Stimulated activated CD4-positive, alpha-beta T cell treated with anti-CD3 and anti-CD28 coated beads, Interleukin-2, amount 100 ng/mL, for 24 hours (primary cell): ENCODE measurements around the gene ARSI.

ENCODE experiments used
- DNase-seq, 2 donors: peaks; one replicate each; pipeline ENCODE4 v3.0.0-alpha.2; 2020

ARSI gene

GRCh38 chr5:150289551-150290390 is 12.9 kb downstream of the ARSI start, which contains the start of gene CAMK2A:
Gene CAMK2A (minus strand): TSS chr5:150289773. CDS start chr5:150289625, 148 bp downstream.
- DNase-seq: no peak

- no peak for DNase-seq
These were observed 13.9 kb downstream of the ARSI start for GRCh38 chr5:150288791-150289190.

- DNase-seq: no peak
These were observed 14.3 kb downstream of the ARSI start for GRCh38 chr5:150288361-150288760.

GRCh38 chr5:150286820-150287219 is 15.9 kb downstream of the ARSI start:
- DNase-seq: no peak

GRCh38 chr5:150285114-150285513 is 17.6 kb downstream of the ARSI start:
- no peak for DNase-seq

DNA sequence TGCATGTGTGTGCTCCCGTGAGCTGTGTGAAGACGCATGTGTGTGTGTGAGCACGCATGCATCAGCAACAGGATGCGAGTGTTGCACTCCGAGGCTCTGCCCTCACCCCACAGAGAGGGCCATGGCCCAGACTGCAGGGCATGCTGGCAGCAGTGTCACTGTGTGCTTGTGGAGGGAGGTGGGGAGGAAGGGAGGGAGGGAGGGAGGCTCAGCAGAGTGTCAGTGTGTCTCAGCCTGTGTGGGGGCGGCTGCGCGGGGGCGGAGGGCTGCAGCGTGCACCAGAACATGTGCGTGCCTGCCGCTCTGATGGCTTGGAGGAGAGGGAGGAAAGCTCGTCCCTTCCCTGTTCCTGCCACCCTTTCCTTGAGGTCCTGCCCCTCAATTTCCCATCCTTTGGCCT is 18.4 kb downstream of the ARSI start:
- DNase-seq: no peak

- no peak for DNase-seq
These were observed 18.8 kb downstream of the ARSI start for GRCh38 chr5:150283904-150284303.

GRCh38 chr5:150281987-150282386 is 20.7 kb downstream of the ARSI start:
- no peak for DNase-seq

- DNase-seq: no peak
These were observed 23.2 kb downstream of the ARSI start for GRCh38 chr5:150279330-150280020.

DNA sequence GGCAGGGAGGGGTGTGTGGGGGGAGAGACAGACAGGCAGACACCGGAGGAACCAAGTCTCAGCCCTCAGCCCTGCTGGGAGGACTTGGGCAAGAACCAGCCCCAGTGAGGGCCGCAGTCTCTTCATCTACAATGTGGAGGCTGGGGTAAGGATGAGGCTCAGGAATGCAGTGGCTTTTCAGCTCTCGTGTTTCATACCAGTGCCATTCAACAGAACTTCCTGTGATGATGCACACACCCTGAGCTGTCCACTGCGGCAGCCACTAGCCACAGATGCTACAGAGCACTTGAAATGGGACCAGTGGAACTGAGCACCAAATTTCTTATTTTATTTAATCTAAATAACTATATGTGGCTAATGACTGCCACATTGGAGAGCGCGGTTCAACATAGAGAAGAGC is 23.8 kb downstream of the ARSI start:
- DNase-seq: no peak

GRCh38 chr5:150278046-150278730 is 24.5 kb downstream of the ARSI start:
- no peak for DNase-seq

DNA sequence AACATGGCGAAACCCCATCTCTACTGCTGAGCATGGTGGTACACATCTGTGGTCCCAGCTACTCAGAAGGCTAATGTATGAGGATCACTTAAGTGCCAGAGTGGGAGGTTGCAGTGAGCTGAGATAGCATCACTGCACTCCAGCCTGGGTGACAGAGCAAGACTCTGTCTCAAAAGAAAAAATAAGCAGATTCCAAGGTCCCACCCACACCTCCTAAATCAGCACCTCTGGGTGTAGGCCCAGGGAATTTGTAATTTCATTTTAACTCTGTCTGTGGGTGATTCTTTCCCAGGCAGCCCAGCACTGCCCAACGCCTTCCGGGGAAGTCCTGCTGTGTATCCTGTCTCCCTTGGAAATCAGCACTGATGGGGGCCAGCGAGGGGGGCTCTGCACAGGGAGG is 25.7 kb downstream of the ARSI start:
- DNase-seq: no peak

GRCh38 chr5:150274811-150275210 is 27.9 kb downstream of the ARSI start:
- DNase-seq: no peak

- DNase-seq: no peak
These were observed 30.2 kb downstream of the ARSI start for GRCh38 chr5:150272531-150272930.

- no peak for DNase-seq
These were observed 30.8 kb downstream of the ARSI start for GRCh38 chr5:150271923-150272322.

DNA sequence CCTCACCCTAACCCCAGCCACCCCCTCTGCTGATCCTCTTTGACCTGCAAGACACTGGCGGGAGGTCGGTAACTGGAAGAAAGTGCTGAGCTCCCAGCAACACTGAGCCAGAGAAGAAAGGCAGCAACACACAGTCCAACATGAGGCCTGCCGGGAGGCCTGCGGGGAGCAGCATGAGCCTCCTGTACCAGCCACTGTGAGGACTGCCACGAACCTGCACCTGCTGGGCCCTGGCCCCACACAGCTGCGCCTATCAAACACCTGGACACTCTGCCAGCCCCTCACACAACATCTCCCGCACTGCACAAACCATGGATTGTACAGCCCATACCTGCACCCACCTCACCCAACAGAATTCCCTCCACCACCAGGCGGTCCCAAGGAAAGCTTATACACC is 31.4 kb downstream of the ARSI start:
- DNase-seq: no peak

DNA sequence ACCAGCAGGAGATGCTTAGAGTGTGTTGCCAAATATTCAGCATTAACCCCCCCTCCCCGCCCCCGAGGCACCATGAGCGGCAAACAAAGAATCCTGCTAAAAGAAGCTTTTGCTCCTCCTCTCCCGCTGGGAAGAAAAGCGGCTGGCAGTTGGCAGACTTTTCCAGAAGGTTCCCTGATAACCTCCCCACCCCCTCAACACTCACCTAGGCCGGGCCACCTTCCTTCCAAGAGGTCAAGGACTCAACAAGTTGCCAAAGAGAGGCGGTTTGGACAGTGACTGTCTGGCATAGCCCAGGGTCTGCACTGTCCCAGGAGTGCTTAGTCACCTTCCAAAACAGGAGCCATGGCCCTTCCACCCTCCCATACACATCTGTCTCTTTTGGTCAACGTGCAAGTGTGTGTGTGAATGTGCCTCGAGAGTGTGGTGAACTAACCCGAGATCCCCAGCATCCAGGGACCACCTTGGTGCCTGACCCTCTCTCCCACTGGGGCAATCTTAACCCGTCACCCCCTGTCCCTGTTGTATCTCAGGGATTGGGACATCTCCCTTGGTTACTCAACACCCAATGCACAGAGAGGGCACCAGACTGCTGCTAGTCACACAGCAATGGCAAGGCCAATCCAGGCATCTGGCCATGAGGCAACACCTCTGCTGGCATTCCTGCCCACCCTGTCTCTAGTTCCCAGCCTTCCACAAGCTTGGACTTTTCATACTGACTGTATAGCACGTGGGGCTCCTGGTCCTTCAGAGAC is 32.0 kb downstream of the ARSI start:
- no peak for DNase-seq

DNA sequence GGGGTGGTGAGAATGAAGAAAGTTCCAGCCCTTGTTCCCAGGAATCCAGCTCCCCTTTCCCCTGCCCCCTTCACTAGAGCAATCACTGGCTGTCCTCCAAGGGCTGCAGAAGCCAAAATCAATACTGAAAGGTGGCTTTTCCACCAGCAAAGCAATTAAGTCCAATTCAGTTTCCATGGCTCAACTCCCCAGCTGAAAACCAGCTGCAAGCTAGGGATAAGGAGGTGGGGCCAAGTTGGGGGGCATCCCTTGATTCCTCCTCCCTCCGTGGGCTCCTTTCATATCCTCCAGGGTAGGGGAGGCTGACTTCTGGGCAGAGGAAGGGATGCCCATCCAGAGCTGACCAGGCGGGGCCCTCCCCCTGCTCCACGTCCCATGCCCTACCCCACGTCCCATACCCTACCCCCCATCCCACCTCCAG is 35.8 kb downstream of the ARSI start:
- DNase-seq: no peak

DNA sequence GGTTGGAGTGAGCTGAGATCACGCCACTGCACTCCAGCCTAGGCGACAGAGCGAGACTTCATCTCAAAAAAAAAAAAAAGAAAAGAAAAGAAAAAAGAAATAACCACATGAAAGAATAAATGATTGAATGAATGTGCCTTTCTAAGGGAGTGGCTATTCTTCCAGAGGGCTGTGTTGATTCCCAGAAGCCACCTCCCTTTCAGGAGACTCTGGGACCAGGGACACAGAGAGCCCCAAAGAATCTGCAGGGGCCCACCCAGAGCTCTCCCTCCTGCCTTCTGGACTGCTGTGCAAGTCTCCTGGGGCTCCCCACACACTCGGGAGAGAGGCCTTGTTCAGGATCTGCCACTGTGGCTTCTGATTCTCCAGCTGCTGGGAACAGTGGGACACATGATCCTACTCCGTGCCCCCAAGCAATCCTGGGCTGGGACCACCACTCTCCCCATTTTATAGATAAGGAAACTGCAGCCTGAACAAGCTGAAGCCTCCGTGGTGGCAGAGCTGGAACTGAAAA is 36.8 kb downstream of the ARSI start:
- DNase-seq: no peak

DNA sequence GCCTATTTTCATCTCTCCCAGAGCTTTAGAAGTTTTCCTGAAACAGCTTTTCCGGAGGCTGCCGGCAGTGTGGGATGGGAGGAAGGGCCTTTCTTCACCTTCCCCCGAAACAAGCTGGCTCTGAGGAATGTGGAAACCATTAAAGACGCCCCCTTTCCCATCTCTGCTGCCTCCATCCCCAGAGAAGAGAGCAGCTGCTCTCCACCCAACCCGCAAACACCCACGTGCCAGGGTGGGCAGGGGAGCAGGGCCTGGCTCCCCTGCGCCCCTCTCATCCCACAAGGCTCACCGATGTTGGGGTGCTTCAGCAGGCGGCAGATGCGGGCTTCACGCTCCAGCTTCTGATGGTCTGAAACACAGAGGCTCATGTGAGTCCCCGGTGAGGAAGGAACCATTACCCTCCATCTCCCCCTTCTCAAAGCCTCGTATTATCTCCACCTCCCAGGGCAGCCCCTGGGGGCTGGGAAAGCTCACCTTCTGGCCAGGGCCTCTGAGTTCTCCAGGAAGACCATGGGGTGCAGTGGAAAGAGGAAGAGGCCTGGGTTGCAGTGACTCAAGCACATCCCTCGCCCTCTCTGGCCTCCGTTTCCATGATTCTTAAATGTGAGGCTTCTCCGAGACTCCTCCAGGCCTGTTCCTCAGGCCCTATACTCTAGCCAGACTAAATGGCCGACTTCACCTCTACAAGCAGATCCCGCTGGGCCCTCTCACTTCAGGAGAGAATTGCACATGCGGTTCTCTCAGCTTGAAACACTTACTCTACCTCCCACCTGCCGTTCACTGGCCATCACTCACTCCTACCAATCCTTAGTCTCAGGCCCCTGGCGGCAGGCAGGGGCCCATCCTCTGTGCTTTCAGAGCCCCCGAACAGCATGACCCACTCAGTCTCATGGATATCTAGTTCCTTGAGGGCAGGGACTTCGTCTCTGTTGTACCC is 37.8 kb downstream of the ARSI start:
- no peak for DNase-seq

DNA sequence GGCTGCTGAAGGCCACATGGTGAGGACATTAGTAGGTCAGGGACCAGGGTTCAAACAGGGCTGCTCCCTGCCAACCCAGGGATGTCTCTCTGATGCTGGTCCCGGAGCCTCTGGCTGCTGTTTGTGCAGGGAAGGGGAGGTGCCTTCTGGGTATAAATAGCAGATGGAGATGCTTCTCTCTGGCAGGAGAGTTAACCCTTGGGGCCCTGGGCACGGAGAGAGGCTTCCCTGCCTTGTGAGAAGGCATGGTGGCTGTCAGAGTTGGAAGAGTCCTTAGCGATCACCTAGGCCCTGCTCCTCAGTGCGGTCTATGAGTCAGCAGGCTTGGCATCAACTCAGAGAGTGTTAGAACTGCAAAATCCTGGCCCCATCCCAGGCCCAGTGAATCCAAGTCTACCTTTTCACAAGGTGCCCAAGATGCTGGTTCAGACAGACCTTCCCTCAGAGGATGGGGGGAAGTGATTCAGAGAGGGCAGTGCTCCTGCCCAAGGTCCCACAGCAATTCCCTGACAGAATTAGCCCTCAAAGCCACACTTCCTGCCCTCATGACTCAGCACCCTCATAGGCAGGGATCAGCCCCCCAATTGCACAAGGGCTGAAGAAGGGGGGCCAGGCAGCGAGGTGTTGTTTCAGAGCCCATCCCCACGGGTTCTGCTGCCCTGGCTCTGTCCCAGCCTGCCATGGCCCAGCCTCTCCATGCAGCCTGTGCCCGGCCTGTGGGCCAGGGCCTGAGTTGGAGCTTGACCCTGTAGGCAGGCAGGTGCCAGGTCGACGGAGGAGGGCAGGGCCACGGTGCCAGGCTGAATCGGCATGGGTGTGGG is 38.7 kb downstream of the ARSI start:
- DNase-seq: no peak
